GM18502 (cell line): Measurements from ENCODE around the gene VILL.

Source experiments
- ATAC-seq: cut with Tn5 transposase; IDR thresholded peaks from one replicate; pipeline ENCODE4 v1.9.1; 2021; ENCODE audit warnings: mild to moderate bottlenecking; ENCODE audit not compliant: unreplicated experiment, poor library complexity

Gene VILL

GRCh38 chr3:37997791-37998370 is 7.3 kb downstream of the VILL start:
- ATAC-seq: no peak

- no peak for ATAC-seq
These were observed 9.2 kb downstream of the VILL start for GRCh38 chr3:37999836-38000235.

- no peak for ATAC-seq
These were observed 9.8 kb downstream of the VILL start for GRCh38 chr3:38000242-38000916.

- ATAC-seq: no peak
These were observed 10.4 kb downstream of the VILL start for GRCh38 chr3:38000965-38001455.

GRCh38 chr3:38001456-38002081 is 11.0 kb downstream of the VILL start:
- ATAC-seq: no peak

- ATAC-seq: no peak
These were observed 11.8 kb downstream of the VILL start for GRCh38 chr3:38002291-38002876.

GRCh38 chr3:38002940-38003339 is 12.4 kb downstream of the VILL start:
- ATAC-seq: no peak

GRCh38 chr3:38003371-38003816 is 12.8 kb downstream of the VILL start:
- no peak for ATAC-seq

- no peak for ATAC-seq
These were observed 13.3 kb downstream of the VILL start for GRCh38 chr3:38003817-38004414.

- peak; percentile 57 for ATAC-seq
These were observed 14.0 kb downstream of the VILL start for GRCh38 chr3:38004415-38005075.

- no peak for ATAC-seq
These were observed 14.8 kb downstream of the VILL start for GRCh38 chr3:38005076-38006020.

GRCh38 chr3:38006031-38006430 is 15.4 kb downstream of the VILL start:
- no peak for ATAC-seq

- ATAC-seq: no peak
These were observed 15.9 kb downstream of the VILL start for GRCh38 chr3:38006445-38006995.

- no peak for ATAC-seq
These were observed 17.1 kb downstream of the VILL start for GRCh38 chr3:38007754-38008090.

- no peak for ATAC-seq
These were observed 17.7 kb downstream of the VILL start for GRCh38 chr3:38008191-38008701.

GRCh38 chr3:38008971-38009580 is 18.5 kb downstream of the VILL start:
- no peak for ATAC-seq

- no peak for ATAC-seq
These were observed 19.4 kb downstream of the VILL start for GRCh38 chr3:38009807-38010591.

- no peak for ATAC-seq
These were observed 20.5 kb downstream of the VILL start for GRCh38 chr3:38011111-38011510.
